K562 (cell line): ENCODE results near the gene ABCG1.

Source experiments
- CTCF ChIP-seq, 3 experiments: IDR thresholded peaks in 2 of 3; conservative IDR thresholded peaks in 1 of 3; 2 replicates each; pipeline ENCODE4 v1.5.1; 2011 to 2012; ENCODE audit warnings: low read length in 3 of 3, mild to moderate bottlenecking in 3 of 3, control low read depth in 2 of 3, improper control_type of control experiment in 1 of 3, inconsistent platforms in 1 of 3, low read depth in 1 of 3, mixed read lengths in 1 of 3, moderate library complexity in 1 of 3; ENCODE audit not compliant: insufficient read depth in 2 of 3
- JUND ChIP-seq, 2 experiments: IDR thresholded peaks; 2 replicates in 1 of 2; 3 replicates in 1 of 2; pipeline ENCODE4 v1.6.1; 2011; ENCODE audit warnings: borderline replicate concordance in 2 of 2, low read depth in 2 of 2, low read length in 2 of 2, improper control_type of control experiment in 1 of 2, missing biosample characterization in 1 of 2, missing genetic modification characterization in 1 of 2, missing genetic modification reagents in 1 of 2

- no peak for TF ChIP-seq JUND (IDR thresholded peaks at IDR 0.05; ENCODE audit: borderline replicate concordance, low read depth, low read length)
- TF ChIP-seq JUND (tag; IDR thresholded peaks at IDR 0.05; ENCODE audit: borderline replicate concordance, low read depth, low read length), result no peak
- no peak for TF ChIP-seq CTCF (IDR thresholded peaks at IDR 0.05 in 2 of 3, conservative IDR thresholded peaks at IDR 0.05 in 1 of 3; ENCODE audit: insufficient read depth in 2 of 3, low read depth in 1 of 3, low read length in 3 of 3)
Observed at GRCh38 chr21:42279888-42280287, 60.9 kb downstream of the ABCG1 start.
